ENCODE results near the gene SCRN1.

GRCh38 chr7:30019960-30020359 lies 30.4 kb upstream of the SCRN1 start:
- TF ChIP-seq EZH2 (IDR thresholded peaks at IDR 0.05) (no peak), POLR2AphosphoS5 (IDR thresholded peaks at IDR 0.05; ENCODE audit: borderline replicate concordance, low read depth, low read length) (no peak)
